ENCODE data around the gene CFAP74.

GRCh38 chr1:1910651-1911331 is 92.8 kb downstream of the CFAP74 start:
- TF ChIP-seq CTCF (IDR thresholded peaks at IDR 0.05), result no peak
- no peak for TF ChIP-seq POLR2A (IDR thresholded peaks at IDR 0.05)

All from Peyer's patch (tissue), 4 donors.